Thyroid gland (tissue), 4 donors: ENCODE measurements around the gene FBXO30.

ENCODE experiments used
- CTCF ChIP-seq, 6 experiments: fragments of 200-600 bp in 3 of 6; fragments of 450-650 bp in 3 of 6; sonication (generic) in 3 of 6; IDR thresholded peaks; one replicate each; pipeline ENCODE4 v1.5.1; 2016 to 2019; ENCODE audit warnings: antibody characterized with exemption in 6 of 6, mild to moderate bottlenecking in 2 of 6, inconsistent platforms in 1 of 6, moderate library complexity in 1 of 6
- POLR2A ChIP-seq, 2 donors: fragments of 450-650 bp; IDR thresholded peaks; one replicate each; pipeline ENCODE4 v1.6.1; 2017; ENCODE audit warnings: antibody characterized with exemption in 2 of 2, mild to moderate bottlenecking in 2 of 2, moderate library complexity in 1 of 2

GRCh38 chr6:145763742-145764141 lies 50.9 kb downstream of the FBXO30 start:
- TF ChIP-seq CTCF (IDR thresholded peaks at IDR 0.05) = no peak
- no peak for TF ChIP-seq POLR2A (IDR thresholded peaks at IDR 0.05)
